Measurements from ENCODE around the gene TCHP. TPM values are rescaled to one million over a fixed set of nuclear protein-coding genes. Genes with fewer than 3 reads are reported as not detected.
A peak's percentile ranks its signal among the peaks of the same experiment; 100 is the strongest.
"Not testable (repeated sequence)": the region's sequence is repeated elsewhere in the genome, so short reads cannot be mapped to it uniquely, and the experiment has no call there.

The TCHP gene
- total RNA-seq, 4 donors from 2014 or later, result 11.4 to 39.6 (median 21.1) TPM

GRCh38 chr12:109860977-109861376 is 39.1 kb upstream of the TCHP start:
- Histone ChIP-seq H3K27ac (peak overlapping the region; percentile 58 to 89 (median 81)), H3K4me3 (no peak overlapping the region), H3K36me3 (peaks cover 0 to 35% (median 3%) of the 10 kb centered on the region in 3 donors), H3K4me1 (peaks cover 0 to 51% (median 28%) of the 10 kb centered on the region in 4 donors), H3K9me3 (no peaks in the 10 kb centered on the region), H3K27me3 (no peaks in the 10 kb centered on the region)
- no peak for DNase-seq (ENCODE audit: low spot score in 2 of 2)
- WGBS, 2 donors, result 75 to 77% methylated on average over 5 of the region's 5 CpGs
- TF ChIP-seq POLR2A (IDR thresholded peaks at IDR 0.05) (no peak), EP300 (IDR thresholded peaks at IDR 0.05) (no peak)

GRCh38 chr12:109861689-109862314 is 38.3 kb upstream of the TCHP start:
- Histone ChIP-seq H3K36me3 (peaks cover 0 to 27% (median 0%) of the 10 kb centered on the region in 3 donors), H3K27ac (peak overlapping the region; percentile 58 to 89 (median 81)), H3K4me3 (no peak overlapping the region), H3K4me1 (peaks cover 0 to 56% (median 31%) of the 10 kb centered on the region in 4 donors), H3K27me3 (no peaks in the 10 kb centered on the region), H3K9me3 (no peaks in the 10 kb centered on the region)
- TF ChIP-seq POLR2A (IDR thresholded peaks at IDR 0.05) (no peak), EP300 (IDR thresholded peaks at IDR 0.05) (no peak)
- TF ChIP-seq, protein P1, sequence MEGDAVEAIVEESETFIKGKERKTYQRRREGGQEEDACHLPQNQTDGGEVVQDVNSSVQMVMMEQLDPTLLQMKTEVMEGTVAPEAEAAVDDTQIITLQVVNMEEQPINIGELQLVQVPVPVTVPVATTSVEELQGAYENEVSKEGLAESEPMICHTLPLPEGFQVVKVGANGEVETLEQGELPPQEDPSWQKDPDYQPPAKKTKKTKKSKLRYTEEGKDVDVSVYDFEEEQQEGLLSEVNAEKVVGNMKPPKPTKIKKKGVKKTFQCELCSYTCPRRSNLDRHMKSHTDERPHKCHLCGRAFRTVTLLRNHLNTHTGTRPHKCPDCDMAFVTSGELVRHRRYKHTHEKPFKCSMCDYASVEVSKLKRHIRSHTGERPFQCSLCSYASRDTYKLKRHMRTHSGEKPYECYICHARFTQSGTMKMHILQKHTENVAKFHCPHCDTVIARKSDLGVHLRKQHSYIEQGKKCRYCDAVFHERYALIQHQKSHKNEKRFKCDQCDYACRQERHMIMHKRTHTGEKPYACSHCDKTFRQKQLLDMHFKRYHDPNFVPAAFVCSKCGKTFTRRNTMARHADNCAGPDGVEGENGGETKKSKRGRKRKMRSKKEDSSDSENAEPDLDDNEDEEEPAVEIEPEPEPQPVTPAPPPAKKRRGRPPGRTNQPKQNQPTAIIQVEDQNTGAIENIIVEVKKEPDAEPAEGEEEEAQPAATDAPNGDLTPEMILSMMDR (IDR thresholded peaks at IDR 0.05), result no peak
- 56 to 63% methylated on average over 17 of the region's 17 CpGs for WGBS, 2 donors
- DNase-seq (ENCODE audit: low spot score in 2 of 2), result no peak

DNA sequence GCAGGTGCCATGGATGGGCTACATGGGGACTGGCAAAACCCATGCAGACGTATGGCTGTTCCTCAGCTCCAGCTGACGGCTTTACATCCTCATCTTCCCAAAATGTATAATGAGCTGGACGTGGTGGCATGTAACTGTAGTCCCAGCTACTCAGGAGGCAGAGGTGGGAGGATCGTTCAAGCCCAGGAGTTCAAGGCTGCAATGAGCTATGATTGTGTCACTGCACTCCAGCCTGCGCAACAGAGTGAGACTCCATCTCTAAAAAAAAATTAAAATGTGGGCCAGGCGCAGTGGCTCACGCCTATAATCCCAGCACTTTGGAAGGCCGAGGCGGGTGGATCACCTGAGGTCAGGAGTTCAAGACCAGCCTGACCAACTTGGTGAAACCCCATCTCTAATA is 37.6 kb upstream of the TCHP start:
- not testable (repeated sequence) for H3K4me3 ChIP-seq; H3K27me3 ChIP-seq; H3K9me3 ChIP-seq; DNase-seq (ENCODE audit: low spot score in 2 of 2)
- Histone ChIP-seq H3K4me1 (peaks cover 0 to 56% (median 32%) of the 10 kb centered on the region in 4 donors), H3K36me3 (peaks cover 0 to 20% (median 0%) of the 10 kb centered on the region in 3 donors), H3K27ac (peak overlapping the region; percentile 58 to 89 (median 81))
- 78 to 83% methylated on average over 9 of the region's 9 CpGs for WGBS, 2 donors

- 54 to 56% methylated on average over 9 of the region's 9 CpGs for WGBS, 2 donors
- TF ChIP-seq, protein P1 (IDR thresholded peaks at IDR 0.05), result no peak
- TF ChIP-seq EP300 (IDR thresholded peaks at IDR 0.05), result peak in 1 of 2 donors; percentile 60
- peak in 1 of 2 donors; percentile 48 for TF ChIP-seq POLR2A (IDR thresholded peaks at IDR 0.05)
- Histone ChIP-seq H3K4me3 (no peak overlapping the region), H3K27me3 (no peaks in the 10 kb centered on the region), H3K9me3 (no peaks in the 10 kb centered on the region), H3K4me1 (peaks cover 0 to 61% (median 32%) of the 10 kb centered on the region in 4 donors), H3K36me3 (peaks cover 0 to 5% (median 0%) of the 10 kb centered on the region in 3 donors), H3K27ac (peak overlapping the region; percentile 67 to 89 (median 81))
- no peak for DNase-seq (ENCODE audit: low spot score in 2 of 2)
Measured at GRCh38 chr12:109863847-109864712, 36.0 kb upstream of the TCHP start.

DNA sequence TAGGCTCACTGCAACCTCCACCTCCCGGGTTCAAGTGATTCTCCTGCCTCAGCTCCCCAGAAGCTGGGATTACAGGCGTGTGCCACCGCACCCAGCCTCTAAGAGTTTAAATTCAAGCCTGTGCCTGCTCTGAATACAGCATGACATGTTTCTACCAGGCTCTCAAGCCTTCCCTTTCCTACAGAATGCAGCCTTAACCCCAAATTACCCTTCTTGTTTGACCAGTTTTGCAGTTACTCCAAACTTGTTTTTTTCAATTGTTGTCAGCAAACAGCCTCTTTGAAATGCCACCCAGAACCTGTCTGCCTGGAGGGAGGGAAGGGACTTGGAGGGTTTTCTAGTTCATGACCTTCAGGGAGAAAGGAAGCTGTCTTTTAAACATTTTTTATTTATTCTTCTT is 35.2 kb upstream of the TCHP start:
- H3K4me3 ChIP-seq, result no peak overlapping the region
- no peaks in the 10 kb centered on the region for H3K9me3 ChIP-seq
- H3K36me3 ChIP-seq, result peaks cover 0 to 5% (median 0%) of the 10 kb centered on the region in 3 donors
- no peak for DNase-seq (ENCODE audit: low spot score in 2 of 2)
- 35 to 42% methylated on average over 3 of the region's 3 CpGs for WGBS, 2 donors
- peak overlapping the region; percentile 67 to 89 (median 81) for H3K27ac ChIP-seq
- H3K4me1 ChIP-seq, result peaks cover 0 to 68% (median 35%) of the 10 kb centered on the region in 4 donors
- TF ChIP-seq POLR2A (IDR thresholded peaks at IDR 0.05), result no peak
- no peak for TF ChIP-seq EP300 (IDR thresholded peaks at IDR 0.05)
- TF ChIP-seq, protein P1 (IDR thresholded peaks at IDR 0.05), result no peak
- H3K27me3 ChIP-seq, result no peaks in the 10 kb centered on the region
